HG03469 (cell line): ENCODE results near the gene PBX3.

ENCODE experiments used
- ATAC-seq: cut with Tn5 transposase; IDR thresholded peaks from one replicate; pipeline ENCODE4 v1.9.1; 2021; ENCODE audit warnings: mild to moderate bottlenecking, moderate library complexity, moderate number of reproducible peaks; ENCODE audit not compliant: unreplicated experiment

Gene PBX3

DNA sequence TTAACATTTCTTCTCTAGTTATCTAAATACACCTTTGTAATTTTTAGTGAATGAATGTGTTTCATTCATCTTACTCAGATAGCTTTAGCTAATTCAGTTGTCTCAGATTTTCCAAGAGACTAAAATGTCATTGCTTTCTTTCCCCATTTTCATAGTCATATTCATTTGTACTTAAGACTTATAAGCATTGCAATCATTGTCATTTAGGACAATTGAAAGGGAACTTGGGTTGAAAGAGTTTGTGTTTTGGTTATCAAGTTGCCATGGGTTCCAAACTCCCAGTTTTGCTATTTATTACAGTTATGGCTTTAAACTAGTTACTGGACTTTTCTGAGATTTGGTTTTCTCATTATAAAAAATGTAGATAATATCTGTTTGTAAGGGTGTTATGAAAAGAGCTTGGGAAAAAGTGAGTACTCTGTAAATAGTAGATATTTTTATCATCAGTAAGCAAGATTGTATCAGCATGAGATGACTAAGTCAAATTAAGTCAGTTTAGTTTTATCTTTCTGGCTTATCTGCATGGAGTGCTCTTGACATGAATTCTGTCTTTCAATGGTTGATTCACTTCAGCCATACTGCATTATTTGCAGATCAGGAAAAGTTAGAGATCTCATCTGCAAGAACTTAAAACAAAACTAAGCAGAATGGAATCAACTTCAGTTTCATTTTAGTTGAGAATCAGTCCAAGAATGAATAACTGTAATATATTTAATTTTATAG is 107.5 kb downstream of the PBX3 start:
- ATAC-seq = no peak

DNA sequence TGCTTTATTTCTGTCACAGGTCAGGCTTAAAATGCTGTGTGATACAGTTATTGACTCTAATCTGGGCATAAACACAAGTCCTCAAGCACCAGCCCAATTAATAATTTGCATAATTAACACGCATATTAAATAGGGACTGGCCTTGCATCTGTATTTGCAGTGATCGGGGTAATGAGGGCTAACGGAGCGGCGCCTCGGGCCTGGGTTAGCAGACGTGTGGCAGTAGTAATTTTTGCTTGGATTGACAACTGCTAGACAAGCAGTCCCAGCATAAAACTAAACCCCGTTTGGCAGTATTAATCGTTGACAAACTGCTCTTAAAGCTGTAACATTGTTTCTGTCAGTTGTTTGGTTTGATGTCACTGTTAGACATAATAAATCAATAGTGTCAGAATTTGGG is 109.2 kb downstream of the PBX3 start:
- ATAC-seq = no peak

DNA sequence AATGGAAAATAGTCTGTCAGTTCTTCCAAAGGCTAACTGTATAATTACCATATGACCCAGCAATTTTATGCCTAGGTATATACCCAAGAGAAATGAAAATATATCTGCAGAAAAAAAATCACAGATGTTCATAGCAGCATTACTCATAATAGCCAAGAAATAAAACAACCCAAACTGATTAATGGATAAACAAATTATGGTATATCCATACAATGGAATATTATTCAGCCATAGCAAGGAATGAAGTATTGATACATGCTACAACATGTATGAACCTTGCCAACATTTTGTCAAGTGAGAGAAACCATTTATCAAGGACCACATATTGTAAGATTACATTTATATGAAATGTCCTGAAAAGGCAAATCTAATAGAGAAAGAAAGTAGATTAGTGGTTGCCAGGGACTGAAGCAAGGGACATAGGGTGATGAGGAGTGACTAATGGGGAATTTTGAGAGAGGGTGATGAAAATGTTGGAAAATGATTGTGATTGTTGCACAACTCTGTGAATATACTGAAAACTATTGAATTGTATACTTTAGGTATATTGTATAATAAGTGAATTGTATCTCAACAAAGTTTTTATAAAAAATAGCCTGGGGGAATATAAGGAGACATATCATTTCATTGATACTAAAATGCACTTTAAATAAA is 114.4 kb downstream of the PBX3 start:
- ATAC-seq = no peak

DNA sequence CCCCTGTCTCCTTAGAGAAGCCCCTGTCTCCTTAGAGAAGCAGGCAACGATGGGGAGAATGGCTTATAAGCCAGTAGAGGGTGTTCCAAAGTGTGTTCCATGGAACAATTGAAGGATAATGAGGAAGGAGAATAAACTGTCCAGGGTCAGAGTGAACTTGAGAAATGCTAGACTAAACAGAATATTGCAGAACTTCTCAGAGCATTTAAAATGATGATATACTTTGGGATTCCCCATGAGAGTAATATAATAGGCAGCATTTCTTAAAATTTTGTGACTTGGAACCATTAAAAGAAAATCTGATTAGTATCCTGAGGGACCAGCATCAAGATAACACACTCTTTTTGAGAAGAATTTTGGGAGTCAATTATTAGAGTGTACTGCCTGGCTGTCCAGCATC is 116.8 kb downstream of the PBX3 start:
- ATAC-seq = no peak

DNA sequence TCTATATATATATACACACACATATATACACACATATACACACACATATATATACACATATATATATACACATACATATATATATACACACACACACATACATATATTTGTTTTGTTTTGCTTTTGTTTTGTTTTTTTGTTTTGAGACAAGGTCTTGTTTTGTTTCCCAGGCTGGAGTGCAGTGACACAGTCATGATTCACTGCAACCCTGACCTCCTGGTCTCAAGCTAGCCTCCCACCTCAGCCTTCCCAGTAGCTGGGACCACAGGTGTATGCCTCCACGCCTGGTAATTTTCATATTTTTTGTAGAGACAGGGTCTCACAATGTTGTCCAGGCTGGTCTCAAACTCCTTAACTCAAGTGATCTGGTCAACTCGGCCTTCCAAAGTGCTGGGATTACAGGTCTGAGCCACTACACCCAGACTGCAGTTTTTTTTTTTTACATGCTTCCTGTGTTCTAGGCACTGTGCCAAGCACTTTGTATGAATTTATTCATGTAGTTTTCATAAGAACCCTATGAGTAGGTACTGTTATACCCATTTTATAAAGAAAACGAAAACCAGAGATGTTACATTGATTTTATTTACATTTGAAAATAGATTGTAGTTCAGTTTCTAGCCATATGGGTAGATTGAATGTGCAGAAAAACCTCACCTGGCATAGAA is 120.7 kb downstream of the PBX3 start:
- no peak for ATAC-seq

DNA sequence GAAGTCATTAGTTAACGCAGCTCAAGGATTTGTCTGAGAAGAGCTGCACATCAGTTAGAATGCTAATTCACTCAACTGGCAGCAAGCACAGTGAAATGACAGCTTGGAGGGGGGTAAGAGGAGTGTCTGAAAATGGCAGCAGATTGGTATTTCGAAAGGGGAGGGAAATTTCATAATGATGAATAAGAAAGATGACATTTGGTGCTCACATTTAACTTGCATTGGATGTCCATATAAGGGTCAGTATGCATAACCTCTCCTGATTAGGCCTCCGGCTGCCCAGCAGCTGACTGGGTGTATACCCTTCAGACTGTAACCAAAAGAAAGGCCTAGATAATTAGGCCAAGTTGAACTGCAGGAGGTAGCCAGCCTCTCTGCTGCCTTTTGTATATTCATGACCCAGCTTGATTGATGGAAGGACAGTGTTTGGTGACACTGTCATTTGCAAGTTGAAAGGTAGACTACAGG is 131.0 kb downstream of the PBX3 start:
- no peak for ATAC-seq

DNA sequence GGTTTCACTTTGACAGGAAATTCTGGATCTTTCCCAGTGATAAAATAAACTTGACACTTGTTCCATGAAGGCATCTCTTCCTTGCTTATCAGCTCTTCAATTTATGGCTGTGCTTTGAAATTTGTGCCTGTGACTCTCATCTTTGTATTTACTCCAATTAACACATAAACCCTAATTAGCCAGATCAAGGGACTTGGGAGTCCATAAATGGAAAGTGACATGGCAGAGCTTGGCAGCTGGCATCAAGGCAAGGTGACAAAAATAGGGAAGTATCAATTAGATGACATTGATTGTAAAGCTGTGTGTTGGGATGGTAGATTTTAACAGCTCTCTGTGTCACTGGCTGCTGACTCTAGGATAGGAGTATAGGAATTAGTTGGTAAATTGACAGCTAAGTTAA is 133.9 kb downstream of the PBX3 start:
- no peak for ATAC-seq

DNA sequence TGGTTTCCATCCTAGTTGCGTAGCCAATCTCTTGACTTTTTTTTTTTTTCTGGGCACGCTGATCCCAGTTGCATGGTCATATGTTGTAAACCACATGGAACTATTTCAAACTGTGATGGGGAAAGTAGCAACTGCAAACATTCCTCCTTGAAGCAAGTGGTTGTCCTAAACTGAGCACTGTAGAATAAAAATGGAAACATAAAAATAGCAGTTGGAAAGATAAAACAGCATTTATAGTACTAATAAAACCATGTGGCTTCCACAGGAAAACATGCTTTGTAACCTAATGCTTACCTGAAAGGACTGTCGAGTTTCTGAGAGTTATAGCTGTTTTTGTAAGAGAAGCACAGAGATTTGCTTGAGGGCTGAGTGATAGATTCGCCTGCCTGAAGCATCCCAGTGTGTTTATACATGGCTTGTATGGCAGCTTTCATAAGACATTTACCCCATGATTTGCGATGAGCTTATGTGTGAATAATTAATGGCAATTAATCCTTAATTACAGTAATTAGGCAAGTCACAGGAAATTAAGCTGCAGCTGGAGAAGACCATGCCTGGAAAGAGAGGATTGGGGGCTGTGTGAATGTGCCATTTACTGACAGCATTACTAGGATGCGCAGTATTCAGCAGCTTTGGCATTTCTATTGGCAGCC is 136.5 kb downstream of the PBX3 start:
- no peak for ATAC-seq

DNA sequence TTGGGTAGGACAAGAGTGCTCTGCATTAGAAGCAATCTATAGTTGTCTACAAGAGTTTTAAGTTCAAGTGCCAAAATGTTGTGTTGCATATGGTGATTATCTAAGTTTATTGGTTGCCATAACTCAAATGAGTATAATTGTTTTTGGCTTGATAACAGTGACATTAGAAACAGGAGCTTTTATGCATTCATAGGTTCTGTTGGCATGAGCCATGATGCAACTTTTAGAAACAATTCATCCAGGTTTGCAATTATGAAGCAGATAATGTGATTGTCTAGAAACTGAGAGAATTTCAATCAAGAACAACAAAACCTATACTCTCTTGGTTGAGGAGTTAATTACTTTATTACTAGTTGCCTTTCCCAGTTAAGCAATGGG is 137.0 kb downstream of the PBX3 start:
- no peak for ATAC-seq

DNA sequence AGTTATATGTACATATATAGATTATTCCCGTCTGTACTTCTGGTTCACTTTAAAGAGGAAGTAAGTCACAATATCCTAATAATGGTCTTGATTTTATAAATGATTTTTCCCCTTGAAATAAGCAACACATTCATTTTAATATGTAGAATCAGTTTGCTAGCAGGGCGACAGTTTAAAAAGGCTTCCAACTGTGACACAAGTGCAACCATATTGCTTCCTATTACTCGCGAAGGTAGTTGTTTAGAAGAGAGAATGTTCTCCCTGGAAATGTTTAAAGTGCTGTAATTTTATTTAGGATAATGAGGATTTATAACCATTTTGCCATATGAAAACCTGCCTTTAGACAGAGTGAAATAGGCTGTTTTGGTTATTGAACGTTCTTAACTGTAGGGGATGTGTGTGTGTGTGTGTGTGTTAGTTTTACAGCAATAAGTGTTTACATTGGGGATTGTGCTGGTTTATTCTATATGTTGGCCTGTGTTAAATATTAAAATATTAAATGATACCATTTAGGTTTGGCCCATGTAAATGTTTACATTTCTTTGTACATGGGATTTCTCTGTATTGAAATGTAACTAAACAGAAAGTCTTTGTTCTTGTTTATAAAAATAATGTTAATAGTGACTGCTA is 138.3 kb downstream of the PBX3 start:
- ATAC-seq = no peak

DNA sequence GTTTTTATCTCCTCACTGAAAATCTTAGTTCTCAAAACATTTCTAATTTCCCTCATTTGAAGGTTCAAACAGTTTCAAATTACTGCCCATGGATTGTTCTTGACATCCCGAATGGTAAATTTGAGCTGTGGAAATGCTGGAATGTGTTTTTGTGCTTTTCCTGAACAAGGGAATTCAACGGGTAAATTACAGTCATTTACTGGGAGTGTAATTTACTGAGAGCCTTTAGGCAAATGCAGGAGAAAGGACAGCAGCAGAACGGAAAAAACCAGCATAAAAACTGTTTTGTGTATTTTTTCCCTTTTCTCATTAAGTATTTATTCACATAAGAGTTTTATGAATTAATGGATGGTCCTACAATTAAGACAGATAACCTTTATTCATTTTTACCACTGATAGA is 139.2 kb downstream of the PBX3 start:
- no peak for ATAC-seq

DNA sequence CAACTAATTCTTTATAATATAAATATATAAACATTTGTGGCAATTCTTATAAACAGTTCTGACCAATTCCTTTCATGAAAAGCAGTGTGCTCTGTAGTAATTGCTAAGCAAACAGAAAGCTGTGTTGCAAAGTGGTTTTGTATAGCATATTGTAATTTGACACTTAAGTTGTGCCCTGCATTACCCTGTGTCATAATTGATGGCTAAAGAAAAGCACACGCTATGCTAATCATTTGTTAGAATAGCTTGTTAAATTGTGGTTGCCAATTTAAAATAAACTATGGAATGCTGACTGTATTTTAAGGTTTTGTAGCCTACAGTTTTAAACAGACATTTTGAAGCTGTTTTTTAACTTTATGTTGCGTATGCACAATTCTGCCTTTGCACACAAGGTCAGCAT is 140.0 kb downstream of the PBX3 start:
- no peak for ATAC-seq

DNA sequence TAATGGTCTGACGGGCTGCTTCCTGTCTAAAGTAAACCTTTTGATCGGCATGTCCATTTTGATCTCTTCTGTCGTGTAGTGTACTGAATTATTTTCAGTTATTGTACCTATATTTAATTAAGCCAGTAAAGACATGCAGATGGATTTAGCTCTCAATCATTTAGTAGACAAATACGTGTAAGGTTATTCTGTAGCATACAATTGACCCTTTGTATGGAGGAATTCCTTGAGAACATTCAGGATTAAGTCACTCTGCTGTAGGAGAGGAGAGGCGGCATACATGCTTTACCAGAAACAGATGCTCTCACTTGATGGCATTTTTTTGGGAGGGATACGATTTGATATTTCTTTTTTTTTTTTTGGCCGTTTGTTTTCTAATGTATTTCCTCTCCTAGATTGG is 141.0 kb downstream of the PBX3 start:
- ATAC-seq = no peak

DNA sequence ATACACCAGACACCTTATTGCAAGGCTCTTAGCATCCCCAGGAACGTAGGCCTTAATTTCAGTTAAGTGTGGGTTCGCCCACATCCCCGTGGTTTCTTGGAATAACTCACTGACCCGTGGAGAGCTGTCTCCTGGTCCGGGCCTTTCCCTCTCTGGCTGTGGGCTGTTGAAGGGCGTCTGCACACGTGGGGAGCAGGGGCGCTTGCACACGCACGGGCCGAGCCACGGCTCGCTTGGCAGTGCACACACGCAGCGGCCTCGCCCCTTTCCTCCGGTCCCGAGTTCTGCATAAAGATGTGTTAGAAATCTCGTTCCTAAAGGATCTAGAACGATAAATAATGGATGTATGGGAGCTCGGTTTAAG is 141.9 kb downstream of the PBX3 start:
- ATAC-seq = no peak

DNA sequence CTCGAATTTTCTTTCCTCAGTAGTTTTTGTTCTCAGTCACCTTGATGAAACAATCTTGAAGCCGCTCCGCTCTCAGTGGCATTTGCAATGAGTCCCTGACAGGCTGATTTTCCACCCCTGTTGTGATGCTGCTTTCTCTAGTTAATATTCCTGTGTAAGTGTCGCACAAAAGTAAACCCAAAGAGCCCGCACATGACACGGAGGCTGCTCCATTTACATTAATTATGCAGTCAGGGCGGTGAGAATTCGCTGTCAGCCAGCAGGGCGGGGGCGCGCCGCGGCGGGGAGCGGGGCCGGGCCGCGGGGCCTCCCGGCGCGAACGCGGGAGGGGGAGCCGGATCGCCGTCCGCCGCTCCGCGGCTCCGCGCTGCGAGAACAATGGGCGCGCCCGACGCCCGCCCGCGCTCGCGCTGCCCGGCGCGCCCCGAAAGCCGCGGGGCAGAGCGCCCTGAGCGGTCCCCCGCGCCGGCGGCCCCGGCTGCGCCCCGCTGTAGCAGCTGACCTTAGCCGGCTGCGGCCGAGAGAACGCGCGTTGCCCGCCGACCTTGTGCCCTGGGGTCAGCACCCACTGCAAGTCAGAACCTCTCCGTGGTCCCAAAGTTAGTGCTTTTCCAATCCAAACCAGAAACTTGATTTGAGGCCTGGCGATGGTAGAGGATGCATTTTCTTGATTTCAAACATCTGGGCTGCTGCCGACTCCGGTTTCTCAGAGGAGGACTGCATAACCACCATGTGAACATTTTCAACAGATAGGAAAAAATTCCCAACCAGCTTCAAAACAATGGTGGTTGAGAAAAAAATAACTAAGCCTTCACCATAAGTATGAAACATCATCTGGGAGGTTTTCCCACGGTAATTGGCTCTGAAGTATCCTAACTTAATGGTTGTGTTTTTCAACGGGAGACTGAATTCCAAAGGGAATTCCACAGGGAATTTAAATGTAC is 142.6 kb downstream of the PBX3 start:
- no peak for ATAC-seq

DNA sequence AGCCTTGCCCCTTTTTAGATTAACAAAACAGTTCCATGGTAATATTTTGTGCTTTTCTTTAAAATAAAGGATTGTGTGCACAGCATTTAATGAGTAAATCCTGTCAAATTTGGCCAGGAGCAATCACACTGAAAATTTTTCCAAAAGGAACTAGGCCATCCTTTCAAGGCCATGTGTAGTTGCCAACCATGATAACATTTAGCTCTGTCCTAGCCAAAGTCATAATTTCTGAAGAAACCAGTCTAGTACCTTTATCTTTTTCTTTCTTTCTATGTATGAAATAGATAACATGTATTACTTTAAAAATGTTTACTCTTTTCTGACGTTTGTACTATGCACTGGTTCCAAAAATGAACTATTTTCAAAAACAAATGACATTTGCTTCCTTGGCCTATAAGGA is 143.7 kb downstream of the PBX3 start:
- ATAC-seq = no peak

DNA sequence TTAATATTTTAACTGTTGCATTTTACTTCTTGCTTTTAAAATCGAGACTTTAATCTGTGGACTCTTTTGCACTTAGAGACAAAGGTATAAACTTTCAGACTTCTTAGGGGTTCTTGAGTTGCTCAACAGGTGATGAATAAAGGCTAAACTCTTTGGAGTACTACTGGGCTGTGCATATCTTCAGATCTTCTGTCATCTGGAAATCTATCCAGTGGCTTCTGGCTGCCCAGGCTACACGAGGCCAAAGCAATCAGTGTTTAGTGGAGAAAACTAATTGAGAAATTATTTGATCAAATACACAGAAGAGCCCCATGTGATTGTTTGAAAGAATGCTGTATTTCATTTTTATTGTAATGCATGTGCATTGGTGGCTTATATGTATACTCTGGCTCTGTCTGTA is 146.1 kb downstream of the PBX3 start:
- ATAC-seq = no peak

DNA sequence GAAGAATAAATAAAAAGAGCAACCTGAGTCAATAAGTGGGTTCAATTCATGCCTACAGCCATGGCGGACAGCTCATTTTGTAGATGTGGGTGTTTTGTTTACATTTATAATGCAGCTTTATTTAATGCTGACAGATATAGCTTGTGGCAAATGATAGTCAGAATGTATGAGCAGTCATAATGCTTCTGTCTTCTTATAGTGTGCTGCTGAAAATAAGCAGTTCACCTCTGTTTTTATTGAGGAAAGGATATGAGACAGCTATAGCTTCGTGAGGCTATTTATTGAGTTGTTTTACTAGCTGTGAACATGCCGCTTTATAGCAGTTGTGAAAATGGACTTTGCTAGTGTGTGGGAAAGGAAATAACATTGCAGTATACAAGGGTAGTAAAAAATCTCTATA is 147.4 kb downstream of the PBX3 start:
- ATAC-seq = no peak

DNA sequence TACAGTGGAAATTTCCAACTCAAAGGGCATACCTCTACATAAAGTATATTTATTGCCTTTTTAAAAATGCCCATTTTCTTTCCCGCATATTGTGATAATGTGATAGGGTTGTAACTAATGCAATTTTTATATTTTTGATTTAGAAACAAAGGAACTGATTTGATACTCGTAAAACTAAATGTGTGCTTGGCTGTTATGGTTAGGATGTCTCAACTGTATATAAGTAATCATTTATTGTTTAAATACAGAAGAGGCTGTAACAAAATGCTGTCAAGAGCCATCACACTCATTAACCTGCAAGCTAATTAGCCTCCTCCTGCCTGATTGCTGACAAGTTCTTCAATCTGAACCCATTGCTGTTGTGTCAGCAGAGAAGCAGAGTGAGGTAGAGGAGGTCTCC is 149.2 kb downstream of the PBX3 start:
- ATAC-seq = no peak

DNA sequence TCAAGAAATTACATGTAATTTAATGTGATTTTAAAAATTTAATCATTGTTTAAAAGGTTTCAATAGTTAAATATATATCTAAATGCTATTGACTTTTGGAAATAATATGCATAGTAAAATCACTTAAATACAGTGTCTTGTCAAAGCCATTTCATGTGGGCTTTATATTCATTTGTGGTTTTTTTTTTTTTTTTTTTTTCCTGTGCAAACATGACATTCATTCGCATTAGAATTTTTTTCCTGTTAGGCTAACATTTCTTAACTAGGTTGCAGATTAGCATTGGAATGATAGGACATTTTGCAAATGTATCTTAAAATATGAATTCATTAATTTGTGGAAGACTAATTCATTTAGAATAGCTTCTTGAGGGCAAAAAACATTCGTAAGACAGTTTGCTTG is 149.8 kb downstream of the PBX3 start:
- no peak for ATAC-seq
